ENCODE data around the gene CPNE1. TPM values are rescaled to one million over a fixed set of nuclear protein-coding genes. Genes with fewer than 3 reads are reported as not detected.

The CPNE1 gene
- total RNA-seq, 2 experiments from 2014 or later = 242 to 253 TPM

GRCh38 chr20:35616465-35617396 is 48.0 kb downstream of the CPNE1 start:
- no peaks in the 10 kb centered on the region for H3K9me3 Mint-ChIP-seq

GRCh38 chr20:35615667-35616464 is 48.8 kb downstream of the CPNE1 start, which contains the start of gene SPAG4:
SPAG4 (plus strand) TSS chr20:35615829; CDS start chr20:35616004, 175 bp downstream.
- peak; percentile 100 for DNase-seq
- Mint-ChIP-seq H3K27ac (peak within 1 kb of the TSS; percentile 82), H3K4me1 (ENCODE audit: low read depth) (peaks cover 42% of the 10 kb centered on the region), H3K4me3 (peak within 1 kb of the TSS; percentile 83), H3K27me3 (peaks cover 2% of the 10 kb centered on the region), H3K36me3 (no peaks in the 10 kb centered on the region), H3K9me3 (no peaks in the 10 kb centered on the region)
- POLR2A ChIA-PET = interaction anchor here (0.5 to 6.8 kb wide), 10 partner anchors 14 to 1253 kb away, joined by 3 to 93 read pairs (median 6); partner anchors contain the start of genes CPNE1, ERGIC3, ITCH and RBM12
- intact Hi-C loops (cut with micrococcal nuclease) = loop anchor here (1.0 to 10.0 kb wide), 7 partner anchors 15 to 741 kb away; partner anchors contain the start of genes ACSS2, ERGIC3, GGT7 and NFS1
- CTCF ChIA-PET = interaction anchor here (0.9 to 6.8 kb wide), 6 partner anchors 11 to 338 kb away, joined by 3 to 70 read pairs (median 4); partner anchors contain the start of genes CPNE1, RBM12 and SCAND1

More at GRCh38 chr20:35616465-35617396, 48.0 kb downstream of the CPNE1 start:
- CTCF ChIA-PET = interaction anchor here (0.9 to 6.8 kb wide), 7 partner anchors 12 to 338 kb away, joined by 3 to 70 read pairs (median 5); partner anchors contain the start of genes CPNE1, RBM12, RBM39 and SCAND1
- DNase-seq = peak; percentile 76
- Mint-ChIP-seq H3K4me1 (ENCODE audit: low read depth) (peaks cover 47% of the 10 kb centered on the region), H3K27ac (peak overlapping the region; percentile 76), H3K4me3 (peak overlapping the region; percentile 83), H3K36me3 (peaks cover 2% of the 10 kb centered on the region), H3K27me3 (peaks cover 2% of the 10 kb centered on the region)
- intact Hi-C loops (cut with micrococcal nuclease) = loop anchor here (1.0 to 10.0 kb wide), 7 partner anchors 15 to 742 kb away; partner anchors contain the start of genes ACSS2, ERGIC3, GGT7 and NFS1
- POLR2A ChIA-PET = interaction anchor here (0.5 to 6.8 kb wide), 11 partner anchors 14 to 337 kb away, joined by 3 to 93 read pairs (median 5); partner anchors contain the start of genes CPNE1, ERGIC3, RBM12 and RBM39

- ChIA-PET CTCF (no interaction called here), POLR2A (interaction anchor here (0.6 kb wide), 1 partner anchor 55 kb away, joined by 3 read pairs; no protein-coding TSS in a partner anchor)
- H3K9me3 Mint-ChIP-seq = no peaks in the 10 kb centered on the region
- no peaks in the 10 kb centered on the region for H3K36me3 Mint-ChIP-seq
- no peak for DNase-seq
- intact Hi-C loops (cut with micrococcal nuclease) = loop anchor here (10.0 kb wide), 1 partner anchor 737 kb away; the partner anchor contains the start of genes ACSS2 and GGT7
- H3K27ac Mint-ChIP-seq = no peak overlapping the region
- no peak overlapping the region for H3K4me3 Mint-ChIP-seq
- H3K27me3 Mint-ChIP-seq = no peaks in the 10 kb centered on the region
- peaks cover 7% of the 10 kb centered on the region for H3K4me1 Mint-ChIP-seq (ENCODE audit: low read depth)
Measured at GRCh38 chr20:35611482-35611881, 53.2 kb downstream of the CPNE1 start.

- POLR2A ChIA-PET = no interaction called here
- intact Hi-C loops (cut with micrococcal nuclease) = loop anchor here (10.0 kb wide), 1 partner anchor 736 kb away; the partner anchor contains the start of genes ACSS2 and GGT7
- Mint-ChIP-seq H3K4me3 (no peak overlapping the region), H3K9me3 (no peaks in the 10 kb centered on the region), H3K36me3 (no peaks in the 10 kb centered on the region), H3K27ac (no peak overlapping the region), H3K4me1 (ENCODE audit: low read depth) (peaks cover 7% of the 10 kb centered on the region), H3K27me3 (no peaks in the 10 kb centered on the region)
- no peak for DNase-seq
- CTCF ChIA-PET = interaction anchor here (0.6 kb wide), 1 partner anchor 11 kb away, joined by 4 read pairs; no protein-coding TSS in a partner anchor
Measured at GRCh38 chr20:35610833-35611427, 53.8 kb downstream of the CPNE1 start.

- no peaks in the 10 kb centered on the region for H3K36me3 Mint-ChIP-seq
- peaks cover 8% of the 10 kb centered on the region for H3K27me3 Mint-ChIP-seq
- H3K4me3 Mint-ChIP-seq = no peak overlapping the region
- no peaks in the 10 kb centered on the region for H3K4me1 Mint-ChIP-seq (ENCODE audit: low read depth)
- POLR2A ChIA-PET = no interaction called here
- H3K27ac Mint-ChIP-seq = no peak overlapping the region
- H3K9me3 Mint-ChIP-seq = no peaks in the 10 kb centered on the region
- DNase-seq = no peak
- intact Hi-C loops (cut with micrococcal nuclease) = no loop called here
- CTCF ChIA-PET = interaction anchor here (1.0 kb wide), 1 partner anchor 97 kb away, joined by 3 read pairs; no protein-coding TSS in a partner anchor
Measured at GRCh38 chr20:35607003-35607735, 57.5 kb downstream of the CPNE1 start.

GRCh38 chr20:35606127-35606526 is 58.6 kb downstream of the CPNE1 start:
- Mint-ChIP-seq H3K4me3 (no peak overlapping the region), H3K27ac (no peak overlapping the region), H3K4me1 (ENCODE audit: low read depth) (peaks cover 4% of the 10 kb centered on the region), H3K36me3 (no peaks in the 10 kb centered on the region), H3K9me3 (no peaks in the 10 kb centered on the region), H3K27me3 (peaks cover 14% of the 10 kb centered on the region)
- ChIA-PET CTCF (interaction anchor here (1.0 to 2.3 kb wide), 2 partner anchors 14 to 96 kb away, joined by 3 to 12 read pairs; no protein-coding TSS in a partner anchor), POLR2A (interaction anchor here (1.2 kb wide), 1 partner anchor 97 kb away, joined by 3 read pairs; no protein-coding TSS in a partner anchor)
- intact Hi-C loops (cut with micrococcal nuclease) = no loop called here
- no peak for DNase-seq

- Mint-ChIP-seq H3K4me1 (ENCODE audit: low read depth) (peaks cover 9% of the 10 kb centered on the region), H3K4me3 (no peak overlapping the region), H3K36me3 (no peaks in the 10 kb centered on the region), H3K9me3 (no peaks in the 10 kb centered on the region), H3K27ac (no peak overlapping the region), H3K27me3 (peaks cover 17% of the 10 kb centered on the region)
- intact Hi-C loops (cut with micrococcal nuclease) = loop anchor here (5.0 kb wide), 2 partner anchors 278 to 348 kb away; partner anchors contain the start of gene SCAND1
- DNase-seq = peak; percentile 29
- ChIA-PET CTCF (interaction anchor here (0.7 to 2.3 kb wide), 3 partner anchors 11 to 388 kb away, joined by 3 to 12 read pairs (median 4); partner anchors contain the start of gene SPAG4), POLR2A (no interaction called here)
Measured at GRCh38 chr20:35604449-35604747, 60.3 kb downstream of the CPNE1 start.

GRCh38 chr20:35603695-35604448 is 60.8 kb downstream of the CPNE1 start:
- DNase-seq = no peak
- peaks cover 17% of the 10 kb centered on the region for H3K27me3 Mint-ChIP-seq
- no peaks in the 10 kb centered on the region for H3K9me3 Mint-ChIP-seq
- no peak overlapping the region for H3K4me3 Mint-ChIP-seq
- peaks cover 9% of the 10 kb centered on the region for H3K4me1 Mint-ChIP-seq (ENCODE audit: low read depth)
- intact Hi-C loops (cut with micrococcal nuclease) = loop anchor here (5.0 kb wide), 2 partner anchors 278 to 348 kb away; partner anchors contain the start of gene SCAND1
- ChIA-PET POLR2A (no interaction called here), CTCF (interaction anchor here (0.7 to 2.3 kb wide), 4 partner anchors 12 to 389 kb away, joined by 3 to 12 read pairs (median 4); partner anchors contain the start of gene SPAG4)
- no peak overlapping the region for H3K27ac Mint-ChIP-seq
- H3K36me3 Mint-ChIP-seq = no peaks in the 10 kb centered on the region

- H3K9me3 Mint-ChIP-seq = no peaks in the 10 kb centered on the region
- H3K4me1 Mint-ChIP-seq (ENCODE audit: low read depth) = peaks cover 9% of the 10 kb centered on the region
- CTCF ChIA-PET = interaction anchor here (1.1 to 1.4 kb wide), 2 partner anchors 16 to 351 kb away, joined by 3 to 5 read pairs; partner anchors contain the start of gene SCAND1
- peaks cover 17% of the 10 kb centered on the region for H3K27me3 Mint-ChIP-seq
- DNase-seq = no peak
- H3K27ac Mint-ChIP-seq = no peak overlapping the region
- intact Hi-C loops (cut with micrococcal nuclease) = loop anchor here (5.0 kb wide), 2 partner anchors 279 to 349 kb away; partner anchors contain the start of gene SCAND1
- POLR2A ChIA-PET = interaction anchor here (1.3 kb wide), 1 partner anchor 61 kb away, joined by 3 read pairs; no protein-coding TSS in a partner anchor
- no peaks in the 10 kb centered on the region for H3K36me3 Mint-ChIP-seq
- H3K4me3 Mint-ChIP-seq = no peak overlapping the region
Measured at GRCh38 chr20:35602851-35603495, 61.7 kb downstream of the CPNE1 start.

Data from activated CD4-positive, alpha-beta memory T cell treated with anti-CD3 and anti-CD28 coated beads for 36 hours (primary cell).